Right lobe of liver (tissue), 4 donors: Measurements from ENCODE around the gene FBXW5.

Source experiments
- POLR2A ChIP-seq: fragments of 450-650 bp; IDR thresholded peaks from one replicate; pipeline ENCODE4 v1.6.1; 2017; ENCODE audit warnings: antibody characterized with exemption, mild to moderate bottlenecking
- TF ChIP-seq, protein P1 (sequence below), 4 donors: fragments of 200-600 bp in 3 of 4; fragments of 450-650 bp in 1 of 4; IDR thresholded peaks; one replicate each; pipeline versions ENCODE4 v1.5.1 to v1.8.0; 2016 to 2022; ENCODE audit warnings: antibody characterized with exemption in 4 of 4, mild to moderate bottlenecking in 2 of 4
- donor health status: DM: no; HTN: no; CAD: no.
- donor health status: DM: no; HTN: no; CAD: no.
- donor health status: DM: no; HTN: yes; CAD: no.

DNA sequence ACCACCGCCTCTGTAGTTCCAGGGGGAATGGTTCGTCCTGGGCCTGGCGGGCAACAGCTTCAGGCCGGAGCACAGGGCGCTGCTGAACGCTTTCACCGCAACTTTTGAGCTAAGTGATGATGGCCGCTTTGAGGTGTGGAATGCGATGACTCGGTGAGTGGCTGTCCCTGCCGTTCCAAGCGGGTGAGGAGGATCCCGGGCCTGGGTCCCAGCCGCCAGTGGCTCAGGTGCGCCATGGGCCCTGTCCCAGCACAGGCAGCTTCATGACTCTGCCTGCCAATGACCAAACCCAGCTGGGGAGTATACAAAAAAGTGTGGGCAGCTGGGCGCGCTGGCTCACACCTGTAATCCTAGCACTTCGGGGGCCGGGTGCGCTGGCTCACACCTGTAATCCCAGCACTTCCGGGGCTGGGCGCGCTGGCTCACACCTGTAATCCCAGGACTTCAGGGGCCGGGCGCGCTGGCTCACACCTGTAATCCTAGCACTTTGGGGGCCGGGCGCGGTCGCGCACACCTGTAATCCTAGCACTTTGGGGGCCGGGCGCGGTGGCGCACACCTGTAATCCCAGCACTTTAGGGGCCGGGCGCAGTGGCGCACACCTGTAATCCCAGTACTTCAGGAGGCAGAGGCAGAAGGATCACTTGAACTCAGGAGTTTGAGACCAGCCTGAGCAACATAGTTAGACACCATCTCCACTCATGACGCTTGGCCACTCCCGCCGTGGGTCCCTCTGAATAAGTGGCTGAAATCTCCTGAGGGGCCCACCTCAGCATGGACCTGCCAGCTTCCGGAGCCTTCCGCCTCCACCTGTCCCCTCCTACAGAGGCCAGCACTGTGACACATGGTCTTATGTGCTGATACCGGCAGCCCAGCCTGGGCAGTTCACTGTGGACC, 8.6 kb upstream of the FBXW5 start:
- TF ChIP-seq POLR2A = no peak
- TF ChIP-seq, protein P1, sequence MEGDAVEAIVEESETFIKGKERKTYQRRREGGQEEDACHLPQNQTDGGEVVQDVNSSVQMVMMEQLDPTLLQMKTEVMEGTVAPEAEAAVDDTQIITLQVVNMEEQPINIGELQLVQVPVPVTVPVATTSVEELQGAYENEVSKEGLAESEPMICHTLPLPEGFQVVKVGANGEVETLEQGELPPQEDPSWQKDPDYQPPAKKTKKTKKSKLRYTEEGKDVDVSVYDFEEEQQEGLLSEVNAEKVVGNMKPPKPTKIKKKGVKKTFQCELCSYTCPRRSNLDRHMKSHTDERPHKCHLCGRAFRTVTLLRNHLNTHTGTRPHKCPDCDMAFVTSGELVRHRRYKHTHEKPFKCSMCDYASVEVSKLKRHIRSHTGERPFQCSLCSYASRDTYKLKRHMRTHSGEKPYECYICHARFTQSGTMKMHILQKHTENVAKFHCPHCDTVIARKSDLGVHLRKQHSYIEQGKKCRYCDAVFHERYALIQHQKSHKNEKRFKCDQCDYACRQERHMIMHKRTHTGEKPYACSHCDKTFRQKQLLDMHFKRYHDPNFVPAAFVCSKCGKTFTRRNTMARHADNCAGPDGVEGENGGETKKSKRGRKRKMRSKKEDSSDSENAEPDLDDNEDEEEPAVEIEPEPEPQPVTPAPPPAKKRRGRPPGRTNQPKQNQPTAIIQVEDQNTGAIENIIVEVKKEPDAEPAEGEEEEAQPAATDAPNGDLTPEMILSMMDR (IDR thresholded peaks at IDR 0.05) = no peak
